ENCODE measurements around the gene SUPT20HL2. TPM values are rescaled to one million over a fixed set of nuclear protein-coding genes. Genes with fewer than 3 reads are reported as not detected.
"Not testable (repeated sequence)": the region's sequence is repeated elsewhere in the genome, so short reads cannot be mapped to it uniquely, and the experiment has no call there.

Gene SUPT20HL2
- polyA plus RNA-seq, 12 donors = 0.08 to 0.21 (median 0.12) TPM; not detected in 6

DNA sequence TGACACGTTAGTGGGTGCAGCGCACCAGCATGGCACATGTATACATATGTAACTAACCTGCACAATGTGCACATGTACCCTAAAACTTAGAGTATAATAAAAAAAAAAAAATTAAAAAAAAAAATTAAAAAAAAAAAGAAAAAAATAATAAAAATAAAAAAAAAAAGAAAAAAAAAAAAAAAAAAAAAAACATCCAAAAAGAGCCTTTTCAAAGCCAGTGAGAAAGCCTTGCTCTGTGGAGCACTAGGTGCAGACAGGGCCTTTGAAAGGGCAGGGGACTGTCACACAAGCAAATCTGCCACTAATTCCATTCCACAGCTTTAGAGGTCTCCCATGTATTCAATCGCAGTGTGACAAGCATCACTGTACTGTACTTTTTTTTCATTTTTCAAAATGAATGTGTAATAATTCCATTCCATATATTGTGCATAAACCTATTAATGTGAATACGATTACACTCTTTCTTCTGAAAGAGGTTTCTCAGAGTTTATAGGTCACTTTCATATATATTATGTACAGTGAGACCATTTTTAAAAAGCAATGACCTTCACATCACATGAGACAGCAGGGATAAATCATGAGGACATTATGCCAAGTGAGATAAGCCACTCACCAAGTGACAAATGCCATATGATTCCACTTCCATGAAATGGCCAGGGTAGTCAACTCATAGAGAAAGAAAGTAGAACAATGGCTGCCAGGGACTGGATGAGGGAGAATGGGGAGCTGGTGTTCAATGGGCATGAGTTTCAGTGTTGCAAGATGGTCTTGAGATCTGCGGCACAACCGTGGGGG, 4.1 kb downstream of the SUPT20HL2 start:
- not testable (repeated sequence) for DNase-seq

DNA sequence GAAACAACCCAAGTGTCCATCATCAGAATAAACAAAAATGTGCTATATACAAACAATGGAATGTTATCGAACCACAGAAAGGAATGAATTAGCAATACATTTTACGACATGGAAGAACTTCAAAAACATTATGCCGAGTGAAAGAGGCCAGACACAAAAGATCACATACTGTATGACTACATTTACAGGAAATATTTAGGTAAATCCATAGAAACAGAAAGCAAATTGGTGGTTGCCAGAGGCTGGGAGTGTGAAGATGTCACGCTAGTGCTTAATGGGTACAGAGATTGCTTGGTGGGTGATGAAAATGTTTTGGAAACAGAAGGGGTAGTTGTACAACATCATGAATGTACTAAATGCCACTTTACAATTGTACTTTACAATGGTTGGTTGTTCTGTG, 5.1 kb downstream of the SUPT20HL2 start:
- DNase-seq = not testable (repeated sequence)

DNA sequence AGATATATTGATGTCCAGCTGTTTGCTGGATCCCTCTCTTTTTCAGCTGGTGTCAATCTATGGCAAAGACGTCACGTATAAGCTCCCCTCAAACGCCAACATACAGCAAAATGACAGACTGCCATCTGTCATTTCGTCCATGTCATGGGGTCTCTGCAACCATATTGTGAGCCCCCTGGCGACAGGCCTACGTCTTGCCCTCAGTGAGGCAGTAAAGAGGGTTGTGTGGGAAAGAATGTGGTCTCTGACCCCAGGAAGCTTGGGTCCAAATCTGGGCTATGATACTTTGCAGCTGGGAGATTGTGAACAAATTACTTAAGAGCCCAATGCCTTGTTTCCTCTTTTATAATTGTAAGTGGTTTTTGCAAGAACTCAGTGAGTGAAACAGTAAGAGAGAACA, 7.4 kb downstream of the SUPT20HL2 start:
- no peak for DNase-seq

DNA sequence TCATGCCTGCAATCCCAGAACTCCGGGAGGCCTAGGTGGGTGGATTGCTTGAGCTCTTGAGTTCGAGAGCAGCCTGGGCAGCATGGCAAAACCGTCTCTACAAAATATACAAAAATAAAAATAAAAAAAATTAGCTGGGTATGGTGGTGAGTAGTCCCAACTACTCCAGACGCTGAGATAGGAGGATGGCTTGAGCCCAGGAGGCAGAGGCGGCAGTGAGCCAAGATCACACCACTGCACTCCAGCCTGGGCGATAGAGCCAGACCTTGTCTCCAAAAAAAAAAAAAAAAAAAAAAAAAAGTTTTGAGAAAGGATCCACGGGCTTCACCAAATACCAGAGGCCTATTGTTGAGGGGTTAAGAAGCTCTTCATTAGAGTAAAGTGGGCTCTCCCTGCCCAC, 8.0 kb downstream of the SUPT20HL2 start:
- no peak for DNase-seq

DNA sequence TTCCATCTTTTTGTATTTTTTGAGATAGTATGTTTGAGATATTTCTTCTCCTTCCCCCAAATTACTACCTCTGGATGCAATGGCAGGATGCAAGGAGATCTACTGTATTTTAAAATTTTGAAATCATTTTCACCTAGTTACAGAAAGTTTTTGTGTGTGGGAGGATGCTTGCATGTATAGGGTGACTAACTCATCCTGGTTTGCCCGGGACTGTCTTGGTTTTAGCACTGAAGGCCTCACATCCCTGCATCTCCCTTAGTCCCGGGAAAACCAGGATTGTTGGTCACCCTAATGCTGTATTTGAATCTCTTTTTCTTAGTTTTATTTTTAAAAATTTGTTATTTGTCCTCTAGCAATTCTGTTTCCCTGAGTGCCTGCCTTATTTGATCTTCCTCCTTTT, 12.1 kb downstream of the SUPT20HL2 start:
- DNase-seq = no peak

DNA sequence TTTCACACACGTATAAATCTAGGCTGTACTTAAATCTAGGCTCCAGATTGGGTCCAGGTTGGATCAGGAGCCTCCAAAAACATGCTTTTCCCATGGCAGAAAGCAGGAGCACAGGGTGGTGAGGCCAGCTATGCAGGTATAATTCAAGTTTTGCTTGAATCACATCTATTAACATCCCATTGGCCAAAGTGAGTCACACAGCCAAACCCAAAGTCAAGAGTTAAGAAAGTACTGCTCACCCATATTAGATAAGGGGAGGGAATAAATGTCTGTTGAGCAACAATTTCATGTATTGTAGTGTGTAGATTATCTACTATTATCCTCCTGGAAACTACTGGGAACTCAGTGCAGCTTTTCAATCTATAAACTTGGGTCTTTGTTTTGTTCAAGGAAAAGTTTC, 12.8 kb downstream of the SUPT20HL2 start:
- DNase-seq = no peak

DNA sequence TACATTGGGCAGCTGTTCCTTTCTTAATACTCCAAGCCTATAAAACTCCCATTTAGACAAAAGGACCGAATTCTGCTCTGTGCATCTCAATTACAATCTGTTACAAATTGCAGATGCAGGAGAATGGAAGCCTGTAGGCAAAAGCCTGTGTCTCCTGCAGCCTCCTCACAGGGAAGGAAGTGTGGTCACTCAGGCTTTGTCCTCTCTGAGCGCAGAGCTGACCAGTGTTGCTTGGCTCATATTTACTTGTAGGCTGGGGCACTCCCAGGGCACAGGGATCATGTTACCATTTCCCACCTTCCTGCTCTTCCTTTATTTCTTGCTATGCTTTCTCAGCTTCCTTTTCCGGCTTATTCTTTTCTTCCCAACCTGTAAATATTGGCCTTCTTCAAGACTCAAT, 15.7 kb downstream of the SUPT20HL2 start:
- no peak for DNase-seq

DNA sequence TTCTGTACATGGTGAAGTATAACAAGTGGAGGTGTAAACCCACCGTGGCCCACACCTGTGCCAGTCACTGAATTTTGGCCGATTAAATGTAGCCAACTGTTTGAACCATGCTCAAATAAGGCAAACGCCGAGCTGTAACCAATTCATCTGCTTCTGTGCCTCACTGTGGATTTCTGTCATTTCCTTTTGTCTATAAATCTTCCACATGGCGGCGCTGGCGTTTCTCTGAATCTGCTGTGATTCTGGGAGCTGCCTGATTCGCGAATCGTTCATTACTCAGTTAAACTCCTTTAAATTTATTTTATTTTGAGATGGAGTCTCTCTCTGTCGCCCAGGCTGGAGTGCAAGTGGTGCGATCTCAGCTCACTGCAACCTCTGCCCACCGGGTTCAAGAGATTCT, 19.2 kb downstream of the SUPT20HL2 start:
- DNase-seq = no peak

DNA sequence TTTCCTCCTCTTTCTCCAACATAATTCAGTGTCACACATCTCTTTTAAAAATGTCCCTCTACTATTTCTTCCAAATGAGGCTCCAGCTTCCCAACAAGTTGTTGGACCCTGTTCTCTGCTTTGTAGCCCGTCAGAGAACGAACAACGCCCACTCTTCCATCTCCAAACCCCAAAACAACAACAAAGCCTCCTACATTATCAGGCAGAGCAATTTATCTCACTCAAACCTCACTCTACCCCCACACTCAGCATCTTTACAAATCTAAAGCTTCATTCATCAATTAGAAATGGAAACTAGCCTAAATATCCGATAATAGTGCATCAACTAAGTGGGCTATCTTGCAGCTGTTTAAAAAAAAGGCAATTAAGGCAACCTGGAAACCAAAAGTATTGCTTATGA, 20.5 kb downstream of the SUPT20HL2 start:
- DNase-seq = no peak

DNA sequence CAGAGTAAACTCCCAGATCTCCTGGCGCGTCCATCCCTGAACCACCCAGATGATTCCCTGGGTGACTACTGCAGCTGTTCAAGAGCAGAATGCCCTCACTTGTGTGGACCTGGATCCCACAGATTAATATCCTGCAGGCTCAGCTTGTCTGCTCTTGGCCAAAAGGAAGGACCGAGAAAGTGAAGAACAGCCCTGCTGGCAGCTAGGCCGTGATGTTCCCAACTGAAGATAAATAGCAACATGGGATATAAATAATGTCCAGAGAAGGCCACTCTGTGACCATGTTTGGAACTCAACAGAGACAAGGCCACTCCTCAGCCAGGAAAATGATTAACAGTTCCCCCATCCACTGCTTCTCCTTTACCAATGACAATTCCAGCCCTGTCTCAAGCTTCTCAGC, 21.5 kb downstream of the SUPT20HL2 start:
- DNase-seq = peak; percentile 9

DNA sequence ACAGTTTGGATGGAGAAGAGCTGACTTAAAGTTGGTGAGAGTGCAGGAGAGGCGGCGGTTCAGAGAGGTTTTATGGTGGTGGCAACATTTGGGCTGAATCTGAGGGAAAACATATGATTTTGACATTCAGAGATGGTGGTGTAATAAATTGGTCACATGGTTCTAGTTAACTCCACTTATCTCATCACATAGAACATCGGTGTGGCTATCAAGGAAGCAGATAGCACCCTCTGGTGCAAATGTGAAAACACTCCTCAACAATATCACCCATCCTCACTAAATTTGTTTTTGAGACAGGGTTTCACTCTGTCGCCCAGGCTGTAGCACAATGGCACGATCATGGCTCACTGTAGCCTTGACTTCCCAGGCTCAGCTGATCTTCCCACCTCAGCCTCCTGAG, 28.8 kb downstream of the SUPT20HL2 start:
- DNase-seq = no peak

DNA sequence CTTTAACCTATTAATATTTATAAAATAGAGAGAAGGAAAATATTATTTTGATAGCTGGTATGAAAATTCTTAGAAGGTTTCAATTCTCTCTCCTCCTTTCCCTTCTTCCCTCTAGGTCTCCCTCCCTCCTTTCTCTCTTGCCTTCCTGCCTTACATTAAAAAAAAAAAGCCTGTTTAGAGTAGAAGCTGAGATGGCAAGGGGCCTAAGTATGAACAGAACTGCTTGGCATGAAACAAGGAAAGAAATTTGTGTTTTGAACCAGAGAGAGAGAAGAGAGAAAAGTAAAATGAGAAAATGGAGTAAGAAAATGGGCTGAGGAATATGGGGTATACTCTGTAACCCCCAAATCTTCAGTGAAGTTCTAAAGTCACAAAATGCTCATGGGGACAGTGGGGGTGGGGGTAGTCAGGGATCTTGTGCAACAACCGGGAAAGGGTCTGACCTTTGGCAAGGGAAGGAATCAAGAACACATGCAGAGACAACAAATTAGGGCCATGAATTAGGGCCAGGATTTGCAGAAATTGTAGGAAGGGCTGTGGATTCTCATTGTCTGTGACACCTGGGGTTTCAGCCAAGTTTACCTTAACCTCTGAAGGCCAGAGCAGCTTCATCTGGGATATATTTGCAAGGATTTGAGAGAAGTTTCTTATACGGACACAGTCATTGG, 30.6 kb downstream of the SUPT20HL2 start:
- no peak for DNase-seq

DNA sequence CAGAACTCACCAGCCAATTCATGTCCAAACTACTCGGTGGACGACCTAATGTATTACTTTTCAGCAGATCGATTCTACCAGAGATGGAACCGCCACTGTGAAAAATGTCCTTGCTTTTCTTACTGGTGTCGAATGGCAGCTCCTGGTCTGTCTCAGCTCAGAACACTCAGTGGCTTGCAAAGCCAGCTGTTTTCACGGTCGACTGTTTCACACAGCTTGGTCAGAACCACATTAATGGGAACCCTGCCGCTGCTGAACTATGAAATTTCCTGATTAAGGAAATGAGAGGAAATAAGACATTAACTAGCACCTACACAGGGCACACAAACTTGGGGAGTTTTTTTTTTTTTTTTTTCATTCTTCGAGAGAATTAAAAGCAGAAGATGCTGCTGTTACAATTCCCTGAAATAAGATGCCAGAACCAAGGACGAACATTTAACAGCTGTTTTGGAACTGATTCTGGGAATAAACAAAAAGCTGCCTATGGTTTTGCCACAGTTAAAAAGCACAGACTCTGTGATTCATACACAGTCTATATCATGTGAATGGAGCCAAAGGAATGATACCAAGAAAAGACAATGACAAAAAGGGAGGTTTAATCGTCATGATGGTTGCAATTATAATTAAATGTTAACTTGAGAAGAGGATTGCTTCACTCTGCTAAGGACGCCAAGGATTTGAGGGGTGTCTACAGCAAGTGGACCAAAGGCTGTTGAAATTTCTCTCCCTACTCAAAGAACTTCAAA, 31.3 kb downstream of the SUPT20HL2 start:
- peak; percentile 26 for DNase-seq

DNA sequence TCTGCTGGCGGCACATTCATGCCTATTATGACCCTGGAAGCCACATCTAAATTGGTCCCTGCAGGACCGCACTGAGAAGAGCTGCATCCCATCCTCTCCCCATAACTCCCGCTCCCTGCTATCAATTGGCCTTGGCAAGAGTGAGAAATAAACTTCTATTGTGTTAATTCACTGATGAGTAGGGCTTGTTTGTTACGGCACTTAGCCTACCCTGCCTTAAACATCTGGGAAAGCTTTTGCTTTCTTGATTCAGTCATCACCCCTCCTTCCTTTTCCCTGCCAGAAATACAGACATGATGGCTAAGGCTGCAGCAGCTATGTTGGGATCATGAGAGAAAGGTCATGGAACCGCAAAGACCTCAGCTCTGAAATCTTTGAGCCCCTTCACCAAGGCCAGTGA, 36.5 kb downstream of the SUPT20HL2 start:
- no peak for DNase-seq

DNA sequence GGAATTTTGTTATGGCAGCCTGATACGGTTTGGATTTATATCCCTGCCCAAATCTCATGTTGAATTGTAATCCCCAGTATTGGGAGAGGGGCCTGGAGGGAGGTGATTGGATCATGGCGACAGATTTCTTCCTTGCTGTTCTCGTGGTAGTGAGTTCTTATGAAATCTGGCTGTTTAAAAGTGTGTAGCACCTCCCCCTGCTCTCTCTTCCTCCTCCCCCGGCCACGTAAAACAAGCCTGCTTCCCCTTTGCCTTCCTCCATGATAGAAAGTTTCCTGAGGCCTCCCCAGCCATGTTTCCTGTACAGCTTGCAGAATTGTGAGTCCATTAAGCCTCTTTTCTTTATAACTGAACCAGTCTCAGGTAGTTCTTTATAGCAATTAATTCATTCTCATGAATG, 37.9 kb downstream of the SUPT20HL2 start:
- DNase-seq = no peak

DNA sequence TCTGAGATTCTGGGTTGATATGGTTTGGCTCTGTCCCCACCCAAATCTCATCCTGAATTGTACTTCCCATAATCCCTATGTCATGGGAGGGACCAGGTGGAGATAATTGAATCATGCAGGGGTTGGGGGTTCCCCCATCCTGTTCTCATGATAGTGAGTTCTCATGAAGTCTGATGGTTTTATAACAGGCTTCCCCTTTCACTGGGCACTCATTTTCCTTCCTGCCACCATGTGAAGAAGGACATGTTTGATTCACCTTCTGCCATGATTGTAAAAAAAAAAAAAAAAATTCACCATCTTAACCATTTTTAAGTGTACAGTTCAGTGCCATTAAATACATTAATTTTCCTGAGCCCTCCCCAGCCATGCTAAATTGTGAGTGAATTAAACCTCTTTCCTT, 42.6 kb downstream of the SUPT20HL2 start:
- no peak for DNase-seq

DNA sequence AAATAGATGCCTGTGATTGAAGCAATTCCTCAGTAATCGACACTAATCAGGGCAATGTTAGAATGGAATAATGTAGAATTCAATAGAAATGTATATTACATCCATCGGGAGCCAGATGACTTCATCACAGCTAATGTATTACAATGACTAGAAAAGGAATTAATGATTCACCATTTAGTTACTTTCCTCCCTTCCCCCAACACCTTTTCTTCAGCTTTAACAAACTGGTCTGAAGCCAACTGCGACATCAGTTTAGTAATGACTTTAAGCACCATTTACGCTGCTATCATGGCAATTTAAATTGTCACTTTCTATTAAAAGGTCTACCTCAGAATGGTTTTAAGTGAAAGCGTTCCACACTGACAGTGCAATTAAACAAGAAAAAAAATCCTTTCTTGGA, 45.1 kb downstream of the SUPT20HL2 start:
- no peak for DNase-seq

DNA sequence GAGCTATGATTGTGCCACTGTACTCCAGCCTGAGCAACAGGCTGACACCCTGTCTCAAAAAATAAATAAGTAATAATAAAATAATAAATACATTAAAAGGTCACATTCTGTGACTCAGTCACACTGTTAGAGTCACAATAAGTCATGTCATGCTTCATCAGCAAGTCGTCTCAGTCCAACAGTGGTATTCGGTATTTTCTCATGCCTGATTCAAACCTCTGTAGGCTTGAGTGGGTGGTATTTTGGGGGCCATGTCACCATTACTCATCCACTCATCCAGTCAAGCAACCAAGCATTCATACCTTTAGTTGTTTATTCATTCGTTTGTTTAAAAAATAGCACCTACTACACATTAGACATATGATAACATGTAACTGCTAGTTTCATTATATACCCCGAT, 46.9 kb downstream of the SUPT20HL2 start:
- no peak for DNase-seq

DNA sequence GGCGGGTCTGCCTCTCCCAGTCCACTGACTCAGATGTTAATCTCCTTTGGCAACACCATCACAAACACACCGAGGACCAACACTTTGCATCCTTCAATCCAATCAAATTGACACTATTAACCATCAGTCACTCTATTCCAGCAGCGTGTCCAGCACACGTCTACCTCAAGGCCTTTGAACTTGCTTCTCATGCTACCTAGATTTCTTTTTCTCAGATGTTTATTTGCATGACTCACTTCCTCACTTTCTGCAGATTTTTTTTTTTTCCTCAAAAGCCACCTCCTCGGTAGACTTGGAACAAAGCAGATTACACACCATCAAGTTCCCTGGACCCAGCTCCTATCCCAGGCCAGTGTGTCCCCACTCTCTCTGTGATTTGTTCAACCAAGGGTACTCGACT, 49.5 kb downstream of the SUPT20HL2 start:
- no peak for DNase-seq

DNA sequence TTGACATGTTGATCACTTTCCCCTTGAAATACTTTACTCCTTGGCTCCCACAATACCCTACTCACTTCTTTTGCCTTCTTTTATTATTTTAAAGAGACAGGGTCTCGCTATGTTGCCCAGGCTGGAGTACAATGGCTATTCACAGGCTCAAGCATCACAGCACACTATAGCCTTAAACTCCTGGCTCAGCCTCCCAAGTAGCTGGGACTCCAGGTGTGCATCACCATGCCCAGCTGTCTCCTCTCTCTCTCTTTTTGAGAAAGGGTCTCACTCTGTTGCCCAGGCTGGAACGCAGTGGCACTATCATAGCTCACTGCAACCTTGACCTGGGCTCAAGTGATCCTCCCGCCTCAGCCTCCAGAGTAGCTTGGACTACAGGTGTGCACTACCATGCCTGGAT, 51.6 kb downstream of the SUPT20HL2 start:
- DNase-seq = no peak

Measured in muscle of arm (tissue), 12 donors.